D721Med (cell line): Measurements from ENCODE around the gene PSMD5.

Experiments used
- DNase-seq: peaks from one replicate; pipeline ENCODE4 v3.0.0; 2011; ENCODE audit warnings: low spot score; ENCODE audit not compliant: insufficient read length
- FAIRE-seq: peaks from 2 replicates; lab custom pipeline; 2011; peaks lifted over from hg19 to GRCh38; lab: Jason Lieb, UNC
- CTCF ChIP-seq: IDR thresholded peaks from 2 replicates; pipeline ENCODE4 v1.5.1; 2012; ENCODE audit warnings: mild to moderate bottlenecking, control low read depth; ENCODE audit not compliant: insufficient read depth; ENCODE audit errors: missing control alignments

PSMD5 gene

DNA sequence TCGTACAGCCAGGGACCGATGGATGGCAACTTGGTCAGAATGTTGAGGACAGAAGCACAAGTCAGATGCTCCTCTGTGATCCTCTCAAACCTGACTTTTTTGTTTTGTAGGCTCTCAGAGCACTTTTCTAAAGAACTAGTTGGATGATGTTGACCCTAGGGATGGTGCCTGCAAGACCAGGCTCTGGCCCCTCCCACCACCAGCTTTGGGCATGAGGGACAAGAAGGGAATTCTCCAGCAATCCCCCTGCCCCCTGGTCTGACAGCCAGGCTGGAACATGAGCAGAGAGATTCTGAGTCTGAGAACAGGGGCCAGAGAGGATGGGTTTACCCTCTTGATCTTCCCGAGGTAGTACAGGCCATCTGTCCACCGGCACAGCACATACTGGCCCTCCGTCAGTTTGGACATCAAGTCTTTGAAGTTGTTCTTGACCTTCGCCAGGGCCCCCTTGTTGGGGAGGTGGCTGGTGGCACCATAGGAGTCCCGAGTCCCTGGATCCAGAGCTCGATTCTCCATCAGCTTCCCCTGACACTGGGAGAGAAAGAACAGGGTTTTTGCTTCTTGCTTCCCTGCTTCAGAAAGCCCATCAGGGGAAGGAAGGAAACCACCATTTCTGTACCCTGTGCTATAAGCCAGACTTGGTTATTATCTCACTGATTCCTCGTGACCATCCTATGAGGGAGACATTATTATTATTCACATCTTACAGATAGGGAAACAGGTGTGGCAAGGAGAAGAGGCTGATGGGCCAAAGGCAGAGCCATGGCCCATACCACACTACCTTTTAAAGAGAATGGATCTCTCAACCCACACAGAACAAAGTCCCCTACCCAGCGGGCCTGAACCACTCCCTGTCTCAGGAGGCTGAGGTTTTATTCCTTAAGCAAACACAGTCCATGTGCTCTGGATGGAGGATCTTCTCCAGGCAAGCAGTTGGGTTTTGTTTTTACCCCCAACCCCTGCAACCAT lies 31.8 kb upstream of the PSMD5 start:
- FAIRE-seq (no peak), DNase-seq (no peak)
- TF ChIP-seq CTCF, result no peak

- TF ChIP-seq CTCF, result no peak
- DNase-seq (no peak), FAIRE-seq (no peak)
Measured at GRCh38 chr9:120873512-120873911, 30.8 kb upstream of the PSMD5 start.

- no peak for FAIRE-seq
- DNase-seq, result no peak
- no peak for TF ChIP-seq CTCF
Measured at GRCh38 chr9:120872791-120873502, 30.2 kb upstream of the PSMD5 start.

GRCh38 chr9:120870206-120870605 lies 27.5 kb upstream of the PSMD5 start:
- no peak for DNase-seq
- no peak for TF ChIP-seq CTCF
- FAIRE-seq, result no peak

DNA sequence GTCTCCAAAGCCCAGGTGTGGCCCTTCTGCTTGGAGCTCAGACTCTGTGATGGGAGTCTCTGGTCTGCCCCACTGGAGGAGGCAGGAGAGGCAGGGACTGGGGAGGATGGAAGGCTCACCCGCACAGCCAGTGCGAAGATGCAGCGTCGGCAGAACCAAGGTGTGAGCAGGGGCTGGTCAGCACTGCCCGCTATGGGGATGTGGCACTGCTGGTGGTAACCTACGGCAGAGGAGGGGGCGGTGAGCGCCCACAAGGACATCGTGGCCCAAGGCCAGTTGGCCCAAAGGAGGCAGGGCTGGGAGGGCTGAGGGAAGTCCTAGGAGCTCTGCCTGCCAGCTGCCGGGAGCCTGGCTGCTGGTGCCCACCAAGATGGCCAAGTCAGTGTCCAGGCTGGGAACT lies 27.0 kb upstream of the PSMD5 start:
- no peak for FAIRE-seq
- no peak for DNase-seq
- no peak for TF ChIP-seq CTCF

- FAIRE-seq, result no peak
- DNase-seq, result no peak
- no peak for TF ChIP-seq CTCF
Measured at GRCh38 chr9:120869360-120869687, 26.6 kb upstream of the PSMD5 start.
